ENCODE measurements around the gene TFRC.

GRCh38 chr3:196079682-196080081 is 2.2 kb downstream of the TFRC start:
- TF ChIP-seq POLR2AphosphoS5 (IDR thresholded peaks at IDR 0.05) = no peak
- TF ChIP-seq CTCF (IDR thresholded peaks at IDR 0.05) = no peak
